ENCODE results near the gene SLC9A9. TPM values are rescaled to one million over a fixed set of nuclear protein-coding genes. Genes with fewer than 3 reads are reported as not detected.

Gene SLC9A9
- polyA plus RNA-seq, 1 of the 3 experiments (the other 2 are of a cell fraction), result 0.05 TPM

DNA sequence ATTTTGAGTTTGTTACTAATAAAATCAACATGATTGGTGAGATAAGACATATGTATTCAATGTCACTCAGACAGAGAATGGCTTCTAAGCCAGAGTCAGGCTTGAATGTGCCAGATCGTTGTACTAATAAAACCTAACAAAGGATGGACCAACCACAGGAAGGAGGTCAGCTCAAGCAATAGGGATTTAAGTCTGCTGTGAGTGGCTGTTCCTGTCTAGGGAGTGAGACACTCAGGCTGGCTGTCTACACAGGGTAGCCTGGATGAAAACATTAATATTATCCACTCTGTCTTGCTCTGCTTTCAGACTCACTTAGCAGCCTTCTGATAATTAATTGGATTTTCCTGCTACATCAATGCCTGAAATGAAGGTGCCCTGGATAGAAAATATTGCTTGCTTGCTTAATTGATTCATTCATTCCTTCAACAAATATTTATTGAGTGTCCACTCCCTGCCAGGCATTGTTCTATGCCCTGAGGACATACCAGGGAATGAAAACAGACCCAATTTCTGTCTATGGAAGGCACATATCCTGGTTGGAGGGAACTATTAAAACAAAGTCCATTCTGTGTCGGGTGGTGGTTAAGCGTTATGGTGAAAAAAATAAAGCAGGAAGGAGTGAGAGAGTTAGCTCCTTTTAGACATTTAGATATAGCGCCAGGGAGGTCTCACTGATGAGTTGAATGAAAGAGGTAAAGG, 489.3 kb downstream of the SLC9A9 start:
- H3K27ac ChIP-seq (ENCODE audit: low read depth in 2 of 2, low read length in 1 of 2), result no peak overlapping the region
- H3K4me1 ChIP-seq (ENCODE audit: control insufficient read depth in 1 of 2, insufficient read depth in 2 of 2, low read depth in 1 of 2, low read length in 1 of 2), result no peaks in the 10 kb centered on the region
- no peaks in the 10 kb centered on the region for H3K9me3 ChIP-seq
- H3K9ac ChIP-seq, result no peak overlapping the region
- H3K79me2 ChIP-seq (ENCODE audit: insufficient read depth), result no peaks in the 10 kb centered on the region
- H3K9me2 ChIP-seq, result no peaks in the 10 kb centered on the region
- no peak overlapping the region for H2AFZ ChIP-seq (ENCODE audit: low read depth)
- H3K27me3 ChIP-seq (ENCODE audit: insufficient read depth), result no peaks in the 10 kb centered on the region
- 11% methylated on average over 4 of the region's 4 CpGs for WGBS (ENCODE audit: low lambda C conversion rate)
- no peaks in the 10 kb centered on the region for H4K20me1 ChIP-seq (ENCODE audit: insufficient read depth)
- no peaks in the 10 kb centered on the region for H3K36me3 ChIP-seq (replicated peaks in 1 of 2; ENCODE audit: control insufficient read depth in 1 of 2, insufficient read depth in 2 of 2, low read length in 1 of 2)
- no peak overlapping the region for H3K4me2 ChIP-seq
- no peak overlapping the region for H3K4me3 ChIP-seq (ENCODE audit: low read depth in 2 of 2, low read length in 1 of 2)
- TF ChIP-seq EZH2phosphoT487 (IDR thresholded peaks at IDR 0.05; ENCODE audit: borderline replicate concordance, low read depth), result no peak
- no peak for DNase-seq
- no peaks in the 10 kb centered on the region for H3F3A ChIP-seq (replicated peaks; ENCODE audit: insufficient read depth)
- ChIA-PET POLR2A (no interaction called here), CTCF (no interaction called here)

DNA sequence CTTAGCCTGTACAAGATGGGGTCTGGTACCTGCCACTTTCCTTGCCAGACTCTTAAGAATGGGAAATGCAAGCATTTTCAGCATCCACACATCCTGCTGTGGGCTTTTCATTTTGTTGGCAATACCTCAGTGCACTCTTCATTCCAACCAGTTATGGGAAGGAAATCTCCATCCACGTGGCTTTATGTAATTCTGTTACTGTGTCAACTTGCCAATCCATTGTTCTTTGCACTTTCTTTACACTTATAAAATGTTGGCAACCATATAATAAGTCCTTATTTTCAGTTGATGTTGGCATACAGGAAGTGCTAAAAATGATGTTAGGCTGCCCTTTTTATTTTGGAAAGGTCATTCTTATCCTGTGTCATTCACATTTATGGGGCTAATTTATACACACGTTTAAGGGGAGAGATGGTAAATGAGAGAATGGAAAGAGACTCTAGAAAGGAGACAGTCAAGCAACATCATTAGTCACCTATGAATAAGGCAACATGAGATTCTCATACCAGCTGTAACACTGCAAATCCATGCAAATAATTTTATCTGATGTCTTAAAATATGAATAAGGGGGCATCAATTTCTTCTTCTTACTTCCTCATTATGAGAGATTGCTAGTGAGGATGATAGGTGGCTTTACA, 490.0 kb downstream of the SLC9A9 start:
- Histone ChIP-seq H3K27me3 (ENCODE audit: insufficient read depth) (no peaks in the 10 kb centered on the region), H3F3A (replicated peaks; ENCODE audit: insufficient read depth) (no peaks in the 10 kb centered on the region), H3K4me2 (no peak overlapping the region), H3K79me2 (ENCODE audit: insufficient read depth) (no peaks in the 10 kb centered on the region), H3K9me2 (no peaks in the 10 kb centered on the region), H3K9ac (no peak overlapping the region), H4K20me1 (ENCODE audit: insufficient read depth) (no peaks in the 10 kb centered on the region), H3K4me1 (ENCODE audit: control insufficient read depth in 1 of 2, insufficient read depth in 2 of 2, low read depth in 1 of 2, low read length in 1 of 2) (no peaks in the 10 kb centered on the region), H3K9me3 (no peaks in the 10 kb centered on the region), H3K4me3 (ENCODE audit: low read depth in 2 of 2, low read length in 1 of 2) (no peak overlapping the region), H3K27ac (ENCODE audit: low read depth in 2 of 2, low read length in 1 of 2) (no peak overlapping the region), H3K36me3 (replicated peaks in 1 of 2; ENCODE audit: control insufficient read depth in 1 of 2, insufficient read depth in 2 of 2, low read length in 1 of 2) (no peaks in the 10 kb centered on the region), H2AFZ (ENCODE audit: low read depth) (no peak overlapping the region)
- TF ChIP-seq SMC3 (IDR thresholded peaks at IDR 0.05; ENCODE audit: low read depth, low read length), result no peak
- 5% methylated on average over 2 of the region's 2 CpGs for WGBS (ENCODE audit: low lambda C conversion rate)
- DNase-seq, result no peak
- CTCF ChIA-PET, result no interaction called here
- POLR2A ChIA-PET, result no interaction called here

DNA sequence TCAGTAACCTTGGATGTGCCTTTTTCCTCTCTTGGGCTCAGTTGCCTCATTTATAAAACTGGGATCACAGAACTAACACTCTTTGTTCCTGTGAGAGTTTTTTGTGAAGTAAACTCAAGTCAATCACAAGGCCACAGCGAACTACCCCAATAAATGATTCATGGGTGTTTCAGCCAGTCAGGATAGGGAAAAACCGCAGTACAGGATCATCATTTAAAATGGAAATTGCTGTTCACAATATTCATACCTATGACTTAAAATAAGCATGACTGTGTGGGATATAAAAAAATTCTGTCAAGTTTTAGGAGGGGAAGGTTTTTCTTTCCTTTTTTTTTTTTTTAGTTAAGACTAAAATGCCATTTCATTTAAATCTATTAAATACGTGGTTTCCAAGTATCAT, 490.6 kb downstream of the SLC9A9 start:
- ChIA-PET CTCF (no interaction called here), POLR2A (no interaction called here)
- Histone ChIP-seq H3K4me3 (ENCODE audit: low read depth in 2 of 2, low read length in 1 of 2) (no peak overlapping the region), H3K27ac (ENCODE audit: low read depth in 2 of 2, low read length in 1 of 2) (no peak overlapping the region), H3F3A (replicated peaks; ENCODE audit: insufficient read depth) (no peaks in the 10 kb centered on the region), H3K4me1 (ENCODE audit: control insufficient read depth in 1 of 2, insufficient read depth in 2 of 2, low read depth in 1 of 2, low read length in 1 of 2) (no peaks in the 10 kb centered on the region), H3K4me2 (no peak overlapping the region), H4K20me1 (ENCODE audit: insufficient read depth) (no peaks in the 10 kb centered on the region), H3K27me3 (ENCODE audit: insufficient read depth) (no peaks in the 10 kb centered on the region), H3K36me3 (replicated peaks in 1 of 2; ENCODE audit: control insufficient read depth in 1 of 2, insufficient read depth in 2 of 2, low read length in 1 of 2) (no peaks in the 10 kb centered on the region), H3K9me2 (no peaks in the 10 kb centered on the region), H2AFZ (ENCODE audit: low read depth) (no peak overlapping the region), H3K9ac (no peak overlapping the region), H3K79me2 (ENCODE audit: insufficient read depth) (no peaks in the 10 kb centered on the region), H3K9me3 (no peaks in the 10 kb centered on the region)
- TF ChIP-seq RFX5 (IDR thresholded peaks at IDR 0.05; ENCODE audit: low read length) (no peak), RAD21 (IDR thresholded peaks at IDR 0.05; ENCODE audit: low read length) (no peak), NRF1 (IDR thresholded peaks at IDR 0.05; ENCODE audit: low read depth, low read length) (no peak), JUND (IDR thresholded peaks at IDR 0.05) (no peak), FOXM1 (IDR thresholded peaks at IDR 0.05; ENCODE audit: low read depth) (no peak)
- no peak for DNase-seq
- WGBS (ENCODE audit: low lambda C conversion rate), result 12% methylated on average over 3 of the region's 3 CpGs

Data from SK-N-SH (cell line).